ENCODE measurements around the gene CNN2.

Gene CNN2

DNA sequence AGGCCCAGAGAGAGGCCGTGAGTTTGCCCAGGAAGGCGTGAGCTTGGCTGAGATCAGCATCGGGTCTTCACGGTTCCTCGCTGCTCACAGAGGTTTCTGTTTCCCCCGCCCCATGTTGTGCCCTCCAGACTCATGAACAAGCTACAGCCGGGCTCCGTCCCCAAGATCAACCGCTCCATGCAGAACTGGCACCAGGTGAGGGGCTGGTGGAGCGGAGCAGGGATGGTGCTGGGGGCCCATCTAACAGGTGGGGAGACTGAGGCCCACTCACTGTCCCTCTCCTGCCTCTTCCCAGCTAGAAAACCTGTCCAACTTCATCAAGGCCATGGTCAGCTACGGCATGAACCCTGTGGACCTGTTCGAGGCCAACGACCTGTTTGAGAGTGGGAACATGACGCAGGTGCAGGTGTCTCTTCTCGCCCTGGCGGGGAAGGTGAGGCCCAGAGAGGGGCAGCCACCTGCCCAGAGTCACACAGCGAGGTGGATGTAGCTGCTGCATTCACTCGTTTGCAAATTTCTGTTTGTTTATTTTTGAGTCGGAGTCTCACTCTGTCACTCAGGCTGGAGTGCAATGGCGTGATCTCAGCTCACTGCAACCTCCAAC, 6.0 kb downstream of the CNN2 start:
- no peak for DNase-seq

GRCh38 chr19:1035998-1036621, 9.7 kb downstream of the CNN2 start:
- no peak for DNase-seq

DNA sequence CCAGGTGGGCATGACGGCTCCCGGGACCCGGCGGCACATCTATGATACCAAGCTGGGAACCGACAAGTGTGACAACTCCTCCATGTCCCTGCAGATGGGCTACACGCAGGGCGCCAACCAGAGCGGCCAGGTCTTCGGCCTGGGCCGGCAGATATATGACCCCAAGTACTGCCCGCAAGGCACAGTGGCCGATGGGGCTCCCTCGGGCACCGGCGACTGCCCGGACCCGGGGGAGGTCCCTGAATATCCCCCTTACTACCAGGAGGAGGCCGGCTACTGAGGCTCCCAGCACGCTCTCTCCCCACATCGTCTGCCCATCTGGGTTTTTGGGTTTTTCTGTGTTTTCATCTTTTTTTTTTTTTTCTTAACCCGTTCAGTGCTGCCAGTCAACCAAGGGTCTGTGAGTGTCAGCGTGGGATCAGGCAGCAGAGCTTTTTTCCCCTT, 11.2 kb downstream of the CNN2 start:
- DNase-seq = no peak

DNA sequence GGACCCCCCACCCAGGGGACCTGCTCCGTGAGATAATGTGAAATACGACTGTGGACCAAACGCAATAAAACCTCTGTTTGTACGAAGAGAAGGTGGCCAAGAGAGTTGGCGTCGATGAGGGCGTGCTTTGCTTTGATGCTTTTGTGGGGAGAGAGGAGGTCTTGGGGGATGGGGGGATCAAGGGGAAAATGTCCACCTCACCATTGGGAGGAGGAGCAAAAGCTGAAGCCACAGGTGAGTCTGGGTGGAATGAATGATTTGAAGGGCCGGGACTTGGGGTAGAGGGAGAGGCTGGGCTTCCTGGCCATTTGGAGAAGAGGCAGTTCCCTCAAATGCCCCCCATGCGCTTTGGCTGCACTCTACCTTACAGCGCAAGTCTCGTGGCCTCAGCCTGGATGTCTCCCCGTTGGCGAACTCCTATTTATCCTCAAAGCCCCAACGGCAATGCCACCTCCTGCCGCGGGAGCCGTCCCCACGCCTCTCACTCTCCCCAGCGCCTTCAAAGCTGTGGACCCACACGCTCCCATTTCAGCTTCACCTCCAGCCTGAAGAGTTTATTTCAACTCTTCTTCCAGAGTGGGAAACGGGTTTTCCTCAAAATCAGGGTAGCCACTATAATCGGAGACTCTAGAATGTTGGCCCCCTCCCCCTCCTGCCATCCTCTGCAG, 12.7 kb downstream of the CNN2 start:
- DNase-seq = no peak

- DNase-seq = peak; percentile 97 to 98
These were observed 13.5 kb downstream of the CNN2 start, which contains the start of gene ABCA7 for GRCh38 chr19:1039646-1040475. Gene ABCA7, plus strand, starts transcription at chr19:1040107. Its CDS starts 1,255 bp downstream, at chr19:1041362.

DNA sequence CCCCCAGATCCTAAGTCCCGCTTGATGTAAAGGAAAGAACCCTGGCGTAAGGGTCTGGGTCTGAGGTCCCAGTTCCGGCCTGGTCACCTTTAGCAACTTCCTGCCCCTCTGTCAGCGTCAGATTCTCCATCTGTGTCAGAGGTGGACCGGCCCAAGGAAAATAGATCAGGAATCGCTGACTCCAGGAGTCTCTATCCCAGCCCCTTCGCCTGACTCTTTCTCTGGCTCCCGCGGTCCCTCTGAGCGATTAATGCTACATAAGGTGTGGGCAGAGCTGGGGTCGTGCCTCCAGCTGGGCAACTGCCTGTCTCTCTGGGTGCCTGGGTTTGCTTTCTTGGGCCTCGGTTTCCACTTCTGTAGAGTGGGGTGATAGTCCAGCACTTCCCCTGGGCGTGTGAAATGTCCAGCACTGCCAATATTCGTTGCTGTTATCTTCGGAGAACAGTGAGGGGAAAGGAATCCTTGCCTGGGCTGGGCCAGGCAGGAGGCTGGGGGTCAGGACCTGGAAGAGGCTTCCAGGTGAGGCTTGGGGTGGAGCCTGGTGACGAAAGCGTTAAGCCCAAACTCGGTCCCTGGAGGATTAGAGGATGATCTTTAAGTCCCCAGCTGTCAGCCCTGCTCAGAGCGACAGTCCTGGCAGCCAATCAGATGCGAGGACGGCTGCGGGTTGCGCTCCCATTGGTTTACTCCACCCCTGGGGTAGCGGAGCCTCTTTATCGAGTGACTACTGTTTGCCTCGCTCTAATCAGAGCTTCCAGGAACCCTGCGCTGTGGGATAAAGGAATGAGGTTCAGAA, 14.3 kb downstream of the CNN2 start:
- peak; percentile 88 to 94 for DNase-seq

- DNase-seq = no peak
These were observed 14.9 kb downstream of the CNN2 start for GRCh38 chr19:1041272-1041834.

DNA sequence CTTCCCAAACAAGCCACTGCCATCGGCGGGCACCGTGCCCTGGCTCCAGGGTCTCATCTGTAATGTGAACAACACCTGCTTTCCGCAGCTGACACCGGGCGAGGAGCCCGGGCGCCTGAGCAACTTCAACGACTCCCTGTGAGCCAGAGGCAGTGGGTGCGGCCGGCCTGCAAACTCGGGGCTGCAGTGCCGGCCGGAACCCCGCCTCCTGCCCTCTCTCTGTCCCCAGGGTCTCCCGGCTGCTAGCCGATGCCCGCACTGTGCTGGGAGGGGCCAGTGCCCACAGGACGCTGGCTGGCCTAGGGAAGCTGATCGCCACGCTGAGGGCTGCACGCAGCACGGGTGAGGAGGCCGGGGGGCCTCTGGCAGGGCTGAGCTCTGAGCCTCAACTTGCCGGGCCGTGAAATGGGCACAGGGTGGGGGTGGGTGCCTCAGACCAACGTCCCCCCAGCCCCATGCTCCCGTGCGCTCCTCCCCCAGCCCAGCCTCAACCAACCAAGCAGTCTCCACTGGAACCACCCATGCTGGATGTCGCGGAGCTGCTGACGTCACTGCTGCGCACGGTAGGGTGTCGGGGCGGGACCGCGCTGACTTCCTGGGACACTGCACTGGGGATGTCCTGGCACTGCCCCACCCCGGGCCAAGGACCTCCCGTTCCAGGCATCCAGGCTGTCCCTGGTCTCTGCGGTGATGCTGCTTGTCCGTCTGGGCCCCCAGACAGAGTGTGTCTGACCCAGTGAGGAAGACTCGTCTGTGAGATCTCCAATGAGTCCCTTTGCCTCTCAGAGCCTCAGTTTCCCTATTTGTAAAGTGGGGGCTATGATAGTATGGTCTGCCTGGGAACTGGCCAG, 15.7 kb downstream of the CNN2 start:
- peak; percentile 44 to 66 for DNase-seq

DNA sequence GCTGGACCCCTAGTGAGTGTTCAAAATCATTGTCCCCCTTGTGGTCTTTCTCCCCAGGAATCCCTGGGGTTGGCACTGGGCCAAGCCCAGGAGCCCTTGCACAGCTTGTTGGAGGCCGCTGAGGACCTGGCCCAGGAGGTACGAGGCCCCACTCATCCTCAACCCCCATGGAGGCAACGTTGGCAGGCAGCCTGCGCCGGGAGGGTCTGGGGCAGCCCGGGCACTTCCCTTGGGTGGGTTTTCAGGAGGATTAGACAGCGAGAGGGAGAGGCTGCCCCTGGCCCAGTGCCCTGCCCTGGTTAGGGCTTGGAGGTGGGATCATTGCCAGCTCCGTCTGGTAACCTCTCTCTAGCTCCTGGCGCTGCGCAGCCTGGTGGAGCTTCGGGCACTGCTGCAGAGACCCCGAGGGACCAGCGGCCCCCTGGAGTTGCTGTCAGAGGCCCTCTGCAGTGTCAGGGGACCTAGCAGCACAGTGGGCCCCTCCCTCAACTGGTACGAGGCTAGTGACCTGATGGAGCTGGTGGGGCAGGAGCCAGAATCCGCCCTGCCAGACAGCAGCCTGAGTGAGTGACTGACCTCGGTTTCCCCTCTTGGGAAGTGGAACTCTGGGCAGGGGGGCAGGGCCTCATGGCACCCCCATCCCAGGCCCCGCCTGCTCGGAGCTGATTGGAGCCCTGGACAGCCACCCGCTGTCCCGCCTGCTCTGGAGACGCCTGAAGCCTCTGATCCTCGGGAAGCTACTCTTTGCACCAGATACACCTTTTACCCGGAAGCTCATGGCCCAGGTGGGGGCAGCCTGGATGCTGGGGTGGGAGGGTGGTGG, 16.5 kb downstream of the CNN2 start:
- no peak for DNase-seq

DNA sequence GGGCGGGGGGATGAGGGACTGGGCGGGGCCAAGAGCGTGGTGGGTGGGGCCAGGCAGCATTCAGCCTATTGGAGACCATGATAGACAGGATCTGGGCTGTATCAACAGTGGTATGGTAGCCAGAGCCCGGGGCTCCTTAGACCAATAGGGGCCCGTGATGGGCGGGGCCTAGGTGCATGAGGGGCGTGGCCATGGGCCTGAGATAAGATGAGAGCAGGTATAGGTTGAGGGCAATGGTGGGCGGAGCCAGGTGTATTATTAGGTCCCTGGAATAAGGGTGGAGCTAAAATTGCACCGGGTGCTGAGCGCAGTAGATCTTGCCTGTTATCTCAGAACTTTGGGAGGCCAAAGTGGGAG, 18.8 kb downstream of the CNN2 start:
- DNase-seq = no peak

DNA sequence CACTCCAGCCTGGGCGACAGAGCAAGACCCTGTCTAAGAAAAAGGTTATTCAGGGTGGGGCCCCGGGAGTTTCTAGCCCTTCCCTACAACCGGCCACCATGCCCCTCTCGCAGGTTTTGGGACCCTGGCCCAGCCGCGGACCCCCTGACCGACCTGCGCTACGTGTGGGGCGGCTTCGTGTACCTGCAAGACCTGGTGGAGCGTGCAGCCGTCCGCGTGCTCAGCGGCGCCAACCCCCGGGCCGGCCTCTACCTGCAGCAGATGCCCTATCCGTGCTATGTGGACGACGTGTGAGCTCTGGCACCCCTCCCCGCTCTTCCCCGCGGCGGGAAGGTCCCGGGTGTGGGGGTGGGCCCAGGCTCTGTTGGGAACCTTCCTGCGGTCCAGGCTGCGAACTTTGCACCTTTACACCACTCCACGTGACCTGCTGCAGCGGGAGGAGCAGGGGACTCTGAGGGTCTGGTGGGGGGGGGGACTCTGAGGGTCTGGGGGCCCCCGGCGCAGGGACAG, 19.8 kb downstream of the CNN2 start:
- DNase-seq = no peak

GRCh38 chr19:1046836-1047695, 20.7 kb downstream of the CNN2 start:
- no peak for DNase-seq

DNA sequence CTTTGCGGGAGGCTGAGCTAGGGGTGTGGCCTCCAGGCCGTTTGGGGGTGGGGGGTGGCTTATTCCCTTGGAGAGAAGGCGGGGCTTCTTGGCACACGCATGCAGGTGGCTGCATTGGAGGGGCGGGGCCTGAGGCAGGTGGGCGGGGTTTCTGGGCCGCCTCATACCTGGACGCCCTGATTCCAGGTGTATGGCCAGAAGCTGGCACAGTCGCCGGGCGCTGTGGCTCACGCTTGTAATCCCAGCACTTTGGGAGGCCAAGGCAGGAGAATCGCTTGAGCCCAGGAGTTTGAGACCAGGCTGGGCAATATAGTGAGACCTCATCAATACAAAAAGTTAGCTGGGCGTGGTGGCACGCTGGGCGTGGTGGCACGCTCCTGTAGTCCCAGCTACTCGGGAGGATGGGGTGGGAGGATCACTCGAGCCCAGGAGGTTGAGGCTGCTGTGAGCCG, 21.3 kb downstream of the CNN2 start:
- DNase-seq = no peak

- no peak for DNase-seq
These were observed 22.7 kb downstream of the CNN2 start for GRCh38 chr19:1049106-1049505.

- DNase-seq = no peak
These were observed 23.4 kb downstream of the CNN2 start for GRCh38 chr19:1049800-1050199.

GRCh38 chr19:1050989-1051788, 24.8 kb downstream of the CNN2 start:
- DNase-seq = no peak

DNA sequence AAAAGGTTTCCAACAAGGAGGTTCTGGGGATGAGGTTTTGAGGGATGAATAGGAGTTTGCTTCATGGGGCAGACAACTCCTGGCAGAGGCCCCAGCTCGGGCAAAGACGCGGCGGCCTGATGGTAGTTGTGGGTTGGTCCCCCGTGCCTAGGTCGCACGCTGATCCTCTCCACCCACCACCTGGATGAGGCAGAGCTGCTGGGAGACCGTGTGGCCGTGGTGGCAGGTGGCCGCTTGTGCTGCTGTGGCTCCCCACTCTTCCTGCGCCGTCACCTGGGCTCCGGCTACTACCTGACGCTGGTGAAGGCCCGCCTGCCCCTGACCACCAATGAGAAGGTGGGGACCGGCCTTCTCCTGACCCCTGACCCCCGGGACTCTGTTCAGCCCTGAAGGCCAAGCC, 25.4 kb downstream of the CNN2 start:
- DNase-seq = no peak

GRCh38 chr19:1052349-1052975, 26.1 kb downstream of the CNN2 start:
- no peak for DNase-seq

All from NCI-H2081 (cell line).